Endothelial cell (in vitro differentiated cells): Measurements from ENCODE around the gene MAK. TPM values are rescaled to one million over a fixed set of nuclear protein-coding genes. Genes with fewer than 3 reads are reported as not detected.
"Not testable (repeated sequence)": the region's sequence is repeated elsewhere in the genome, so short reads cannot be mapped to it uniquely, and the experiment has no call there.

Experiments
- DNase-seq: peaks from one replicate; pipeline ENCODE4 v3.0.0; 2021; ENCODE audit warnings: low spot score
- H3K27ac Mint-ChIP-seq: one replicate; pipeline ENCODE4 v1.8.0; 2021; ENCODE audit warnings: mixed read lengths, inconsistent platforms; ENCODE audit not compliant: unreplicated experiment
- H3K27me3 Mint-ChIP-seq: one replicate; pipeline ENCODE4 v1.8.0; 2021; ENCODE audit warnings: mild to moderate bottlenecking, moderate library complexity, mixed read lengths, inconsistent platforms; ENCODE audit not compliant: unreplicated experiment
- H3K36me3 Mint-ChIP-seq: one replicate; pipeline ENCODE4 v1.8.0; 2021; ENCODE audit warnings: mild to moderate bottlenecking, low read depth, mixed read lengths, inconsistent platforms; ENCODE audit not compliant: unreplicated experiment
- H3K4me1 Mint-ChIP-seq: one replicate; pipeline ENCODE4 v1.8.0; 2021; ENCODE audit warnings: mild to moderate bottlenecking, mixed read lengths, inconsistent platforms; ENCODE audit not compliant: unreplicated experiment
- H3K4me3 Mint-ChIP-seq: one replicate; pipeline ENCODE4 v1.8.0; 2021; ENCODE audit warnings: mild to moderate bottlenecking, mixed read lengths, inconsistent platforms; ENCODE audit not compliant: unreplicated experiment
- H3K9me3 Mint-ChIP-seq: one replicate; pipeline ENCODE4 v1.8.0; 2021; ENCODE audit warnings: mixed read lengths, inconsistent platforms; ENCODE audit not compliant: unreplicated experiment
- CTCF ChIP-seq: fragments of 200-600 bp; sonication (generic); IDR thresholded peaks from one replicate; pipeline ENCODE4 v1.5.0; 2021; ENCODE audit warnings: antibody characterized with exemption; ENCODE audit not compliant: unreplicated experiment
- total RNA-seq: library from RNA; stranded (reverse); fragmentation: NEBNext Ultra II Directional; extraction: Animal tissue kit (Norgen Biotek cat#: 25700); gene quantifications from one replicate; pipeline ENCODE4 v1.2.1, GENCODE V29; 2021; ENCODE audit not compliant: unreplicated experiment

The MAK gene
- total RNA-seq, 1 donor from 2014 or later, result not detected

GRCh38 chr6:10877012-10877411, 38.7 kb upstream of the MAK start:
- Mint-ChIP-seq H3K4me3 (no peak overlapping the region), H3K27me3 (peaks cover 12% of the 10 kb centered on the region), H3K27ac (no peak overlapping the region), H3K9me3 (no peaks in the 10 kb centered on the region), H3K36me3 (no peaks in the 10 kb centered on the region), H3K4me1 (peaks cover 5% of the 10 kb centered on the region)
- TF ChIP-seq CTCF, result no peak
- no peak for DNase-seq

DNA sequence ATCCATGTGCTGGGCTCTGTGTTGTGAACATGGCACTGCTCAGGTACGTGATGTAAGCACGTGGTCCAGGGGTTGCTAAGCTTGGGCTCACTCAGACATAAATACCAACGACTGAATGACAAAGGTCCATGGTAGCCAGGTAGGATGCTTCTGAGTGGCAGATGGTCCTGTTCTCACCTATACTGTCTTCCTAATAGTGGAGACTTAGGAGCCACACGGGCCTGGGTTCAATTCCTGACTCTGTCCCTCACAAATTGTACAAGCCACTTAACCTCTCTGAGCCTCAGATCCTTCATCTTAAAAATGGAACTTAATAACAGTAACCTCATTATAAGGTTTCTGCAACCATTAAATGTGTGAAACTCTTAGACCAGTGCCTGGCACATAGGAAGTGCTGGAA, 36.7 kb upstream of the MAK start:
- no peak overlapping the region for H3K4me3 Mint-ChIP-seq
- no peak for DNase-seq
- TF ChIP-seq CTCF, result no peak
- peaks cover 5% of the 10 kb centered on the region for H3K27me3 Mint-ChIP-seq
- no peaks in the 10 kb centered on the region for H3K9me3 Mint-ChIP-seq
- H3K27ac Mint-ChIP-seq, result no peak overlapping the region
- H3K36me3 Mint-ChIP-seq, result no peaks in the 10 kb centered on the region
- no peaks in the 10 kb centered on the region for H3K4me1 Mint-ChIP-seq

DNA sequence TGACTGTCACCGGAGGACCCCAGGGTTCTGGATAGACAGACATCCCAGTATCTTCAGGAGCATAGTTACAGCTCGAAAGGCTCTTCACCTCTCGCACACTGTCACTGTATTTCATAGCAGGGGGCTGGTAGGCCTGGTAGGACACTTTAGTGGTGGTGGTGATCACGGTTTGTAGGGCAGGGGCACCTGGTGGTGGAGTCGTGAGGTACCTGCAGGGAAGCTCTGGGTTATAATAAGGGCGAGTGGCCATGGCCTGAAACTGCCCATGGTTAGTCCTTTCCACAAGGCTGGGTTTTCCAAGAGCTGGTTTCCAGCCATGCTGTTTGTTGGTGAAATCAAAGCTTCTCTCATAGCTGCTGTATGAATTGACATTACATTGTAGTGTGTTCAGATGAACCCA, 35.9 kb upstream of the MAK start:
- Mint-ChIP-seq H3K9me3 (no peaks in the 10 kb centered on the region), H3K27me3 (no peaks in the 10 kb centered on the region), H3K27ac (no peak overlapping the region), H3K4me1 (no peaks in the 10 kb centered on the region), H3K4me3 (no peak overlapping the region), H3K36me3 (no peaks in the 10 kb centered on the region)
- no peak for TF ChIP-seq CTCF
- no peak for DNase-seq

DNA sequence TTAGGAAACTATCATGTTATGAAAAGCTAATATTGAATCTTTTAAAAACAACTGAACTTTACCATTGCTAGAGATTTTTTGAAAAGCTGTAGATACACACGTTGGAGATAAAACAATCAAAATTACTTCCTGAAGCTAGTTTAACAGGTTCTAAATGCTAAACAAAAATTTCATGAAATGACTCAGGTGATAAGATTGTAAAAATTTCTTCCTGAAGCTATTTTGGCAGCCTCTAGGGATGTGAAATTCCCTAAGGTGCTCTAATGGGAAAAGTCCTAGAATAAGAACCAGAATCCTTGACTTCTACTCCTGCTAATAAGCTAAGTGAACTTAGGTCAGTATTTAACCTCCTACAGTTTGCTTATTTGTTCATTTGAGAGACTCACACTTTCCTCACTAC, 35.0 kb upstream of the MAK start:
- no peaks in the 10 kb centered on the region for H3K27me3 Mint-ChIP-seq
- no peak for DNase-seq
- H3K27ac Mint-ChIP-seq, result no peak overlapping the region
- H3K4me1 Mint-ChIP-seq, result no peaks in the 10 kb centered on the region
- TF ChIP-seq CTCF, result no peak
- H3K36me3 Mint-ChIP-seq, result no peaks in the 10 kb centered on the region
- H3K9me3 Mint-ChIP-seq, result no peaks in the 10 kb centered on the region
- no peak overlapping the region for H3K4me3 Mint-ChIP-seq

DNA sequence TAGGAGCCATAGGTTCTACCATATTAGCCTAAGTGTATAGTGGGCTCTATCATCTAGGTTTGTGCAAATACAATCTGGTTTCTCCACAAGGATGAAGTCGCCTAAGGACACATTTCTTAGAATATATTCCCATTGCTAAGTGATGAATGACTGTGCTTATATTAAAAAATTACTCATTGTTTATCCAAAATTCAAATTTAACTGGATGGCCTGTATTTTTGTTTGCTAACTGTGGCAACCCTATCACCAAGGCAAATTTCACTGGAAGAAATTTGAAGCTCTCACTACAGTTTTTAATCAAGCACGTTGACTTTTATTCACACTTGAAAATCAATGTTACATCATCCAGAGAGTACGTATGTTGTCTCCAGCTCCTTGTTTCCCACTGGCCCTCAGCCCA, 29.6 kb upstream of the MAK start:
- no peaks in the 10 kb centered on the region for H3K36me3 Mint-ChIP-seq
- H3K4me3 Mint-ChIP-seq, result no peak overlapping the region
- no peak for DNase-seq
- no peaks in the 10 kb centered on the region for H3K9me3 Mint-ChIP-seq
- H3K27me3 Mint-ChIP-seq, result peaks cover 2% of the 10 kb centered on the region
- TF ChIP-seq CTCF, result no peak
- no peaks in the 10 kb centered on the region for H3K4me1 Mint-ChIP-seq
- no peak overlapping the region for H3K27ac Mint-ChIP-seq

- H3K27ac Mint-ChIP-seq, H3K9me3 Mint-ChIP-seq, H3K36me3 Mint-ChIP-seq, H3K27me3 Mint-ChIP-seq, H3K4me3 Mint-ChIP-seq, DNase-seq, H3K4me1 Mint-ChIP-seq: not testable (repeated sequence)
Observed at GRCh38 chr6:10866709-10867108, 28.4 kb upstream of the MAK start.

DNA sequence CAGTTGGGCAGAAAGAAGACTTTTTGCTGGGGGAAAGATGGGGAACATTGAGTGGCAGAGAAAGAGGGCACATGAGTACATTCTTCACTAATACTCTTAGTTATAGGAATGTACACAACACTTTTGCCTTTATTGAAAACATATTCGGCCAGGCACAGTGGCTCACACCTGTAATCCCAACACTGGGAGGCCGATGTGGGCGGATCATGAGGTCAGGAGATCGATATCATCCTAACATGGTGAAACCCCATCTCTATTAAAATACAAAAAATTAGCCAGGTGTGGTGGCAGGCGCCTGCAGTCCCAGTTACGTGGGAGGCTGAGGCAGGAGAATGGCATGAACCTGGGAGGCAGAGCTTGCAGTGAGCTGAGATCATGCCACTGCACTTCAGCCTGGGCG, 24.7 kb upstream of the MAK start:
- not testable (repeated sequence) for H3K4me1 Mint-ChIP-seq, H3K9me3 Mint-ChIP-seq, H3K27ac Mint-ChIP-seq, H3K36me3 Mint-ChIP-seq, DNase-seq, H3K4me3 Mint-ChIP-seq, H3K27me3 Mint-ChIP-seq
